H1 (cell line): ENCODE data around the gene SLC25A38.

Experiments
- CBX5 ChIP-seq: fragments of 300-800, 300-1000 bp; sonication (generic); IDR thresholded peaks from 2 replicates; pipeline ENCODE4 v1.7.1; 2016; ENCODE audit warnings: antibody characterized with exemption, low read length, low read depth
- CHD2 ChIP-seq: IDR thresholded peaks from 2 replicates; pipeline ENCODE4 v1.6.1; 2012; ENCODE audit warnings: low read length, improper control_type of control experiment
- EP300 ChIP-seq, 2 experiments: IDR thresholded peaks; 1 replicate in 1 of 2; 2 replicates in 1 of 2; pipeline ENCODE4 v1.6.1; 2011 to 2012; ENCODE audit warnings: low read depth in 2 of 2, low read length in 2 of 2, mild to moderate bottlenecking in 2 of 2, borderline replicate concordance in 1 of 2, inconsistent platforms in 1 of 2, moderate library complexity in 1 of 2
- EZH2 ChIP-seq: fragments of 200-600 bp; sonication (generic); IDR thresholded peaks from 2 replicates; pipeline ENCODE4 v1.7.1; 2012; ENCODE audit warnings: low read depth, mild to moderate bottlenecking, moderate library complexity, low read length, inconsistent platforms; ENCODE audit not compliant: severe bottlenecking
- JUN ChIP-seq: IDR thresholded peaks from 2 replicates; pipeline ENCODE4 v1.6.1; 2011; ENCODE audit warnings: low read depth, mild to moderate bottlenecking, improper control_type of control experiment, low read length
- JUND ChIP-seq: IDR thresholded peaks from 2 replicates; pipeline ENCODE4 v1.6.1; 2011; ENCODE audit warnings: mild to moderate bottlenecking, improper control_type of control experiment, low read length
- MAFK ChIP-seq: IDR thresholded peaks from 2 replicates; pipeline ENCODE4 v1.6.1; 2012; ENCODE audit warnings: low read depth, mild to moderate bottlenecking, improper control_type of control experiment, low read length
- POLR2A ChIP-seq, 2 experiments: IDR thresholded peaks; 1 replicate in 1 of 2; 2 replicates in 1 of 2; pipeline ENCODE4 v1.6.1; 2011; ENCODE audit warnings: low read depth in 2 of 2, low read length in 2 of 2, mild to moderate bottlenecking in 2 of 2; ENCODE audit errors: control extremely low read depth in 1 of 2
- SP1 ChIP-seq: IDR thresholded peaks from 2 replicates; pipeline ENCODE4 v1.6.1; 2011; ENCODE audit warnings: low read depth, low read length
- TAF1 ChIP-seq: IDR thresholded peaks from 2 replicates; pipeline ENCODE4 v1.6.1; 2011; ENCODE audit warnings: mild to moderate bottlenecking, low read depth, low read length
- TEAD4 ChIP-seq: IDR thresholded peaks from 2 replicates; pipeline ENCODE4 v1.6.1; 2012; ENCODE audit warnings: low read depth, low read length, inconsistent platforms, mixed read lengths
- TF ChIP-seq, protein P1 (sequence below), 3 experiments: IDR thresholded peaks; 1 replicate in 2 of 3; 2 replicates in 1 of 3; pipeline versions ENCODE4 v1.5.1 to v1.6.1; 2011; ENCODE audit warnings: low read length in 3 of 3, mild to moderate bottlenecking in 3 of 3, inconsistent platforms in 2 of 3, low read depth in 1 of 3, moderate library complexity in 1 of 3; ENCODE audit not compliant: insufficient read depth in 1 of 3; ENCODE audit errors: control extremely low read depth in 1 of 3

DNA sequence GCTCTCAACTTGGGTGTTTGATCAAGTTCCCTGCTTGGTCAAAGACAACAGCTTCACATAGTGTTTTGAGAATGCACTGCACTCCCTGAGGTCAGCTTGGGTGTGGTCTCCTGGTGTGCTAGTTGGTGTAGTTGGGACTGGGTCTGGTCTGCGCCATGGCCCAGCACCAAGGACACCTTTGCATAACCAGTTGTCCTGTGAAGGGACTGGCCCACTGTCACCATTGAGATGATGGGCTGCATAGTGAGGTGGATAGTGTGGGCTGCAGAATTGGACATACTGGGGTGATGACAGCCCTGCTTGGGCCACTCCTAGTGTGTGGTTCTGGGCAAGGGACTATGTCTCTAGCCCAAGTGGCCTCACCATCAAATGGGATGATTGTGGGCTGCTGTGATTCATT lies 32.8 kb downstream of the SLC25A38 start:
- TF ChIP-seq SP1: no peak
- no peak for TF ChIP-seq EP300 (IDR thresholded peaks at IDR 0.05; ENCODE audit: borderline replicate concordance in 1 of 2, low read depth in 2 of 2, low read length in 2 of 2)
- TF ChIP-seq EZH2: no peak
- TF ChIP-seq, protein P1, sequence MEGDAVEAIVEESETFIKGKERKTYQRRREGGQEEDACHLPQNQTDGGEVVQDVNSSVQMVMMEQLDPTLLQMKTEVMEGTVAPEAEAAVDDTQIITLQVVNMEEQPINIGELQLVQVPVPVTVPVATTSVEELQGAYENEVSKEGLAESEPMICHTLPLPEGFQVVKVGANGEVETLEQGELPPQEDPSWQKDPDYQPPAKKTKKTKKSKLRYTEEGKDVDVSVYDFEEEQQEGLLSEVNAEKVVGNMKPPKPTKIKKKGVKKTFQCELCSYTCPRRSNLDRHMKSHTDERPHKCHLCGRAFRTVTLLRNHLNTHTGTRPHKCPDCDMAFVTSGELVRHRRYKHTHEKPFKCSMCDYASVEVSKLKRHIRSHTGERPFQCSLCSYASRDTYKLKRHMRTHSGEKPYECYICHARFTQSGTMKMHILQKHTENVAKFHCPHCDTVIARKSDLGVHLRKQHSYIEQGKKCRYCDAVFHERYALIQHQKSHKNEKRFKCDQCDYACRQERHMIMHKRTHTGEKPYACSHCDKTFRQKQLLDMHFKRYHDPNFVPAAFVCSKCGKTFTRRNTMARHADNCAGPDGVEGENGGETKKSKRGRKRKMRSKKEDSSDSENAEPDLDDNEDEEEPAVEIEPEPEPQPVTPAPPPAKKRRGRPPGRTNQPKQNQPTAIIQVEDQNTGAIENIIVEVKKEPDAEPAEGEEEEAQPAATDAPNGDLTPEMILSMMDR (IDR thresholded peaks at IDR 0.05; ENCODE audit: control extremely low read depth in 1 of 3, insufficient read depth in 1 of 3, low read depth in 1 of 3, low read length in 3 of 3): no peak
- no peak for TF ChIP-seq TEAD4
- TF ChIP-seq JUND: no peak
- TF ChIP-seq MAFK: no peak
- no peak for TF ChIP-seq TAF1
- TF ChIP-seq JUN: no peak
- TF ChIP-seq POLR2A (IDR thresholded peaks at IDR 0.05; ENCODE audit: control extremely low read depth in 1 of 2, low read depth in 2 of 2, low read length in 2 of 2): peak; percentile 34 to 53; a peak in 2 of 3 replicates
- TF ChIP-seq CHD2: 0 out of 2 replicates have a peak, but pooled peaks have one; percentile 0
- TF ChIP-seq CBX5: no peak
